GM19351 (cell line): ENCODE data around the gene KRTAP2-1.
"Not testable (repeated sequence)": the region's sequence is repeated elsewhere in the genome, so short reads cannot be mapped to it uniquely, and the experiment has no call there.

ENCODE experiments used
- ATAC-seq: cut with Tn5 transposase; IDR thresholded peaks from one replicate; pipeline ENCODE4 v1.9.1; 2021; ENCODE audit warnings: mild to moderate bottlenecking, moderate library complexity; ENCODE audit not compliant: unreplicated experiment

Gene KRTAP2-1

DNA sequence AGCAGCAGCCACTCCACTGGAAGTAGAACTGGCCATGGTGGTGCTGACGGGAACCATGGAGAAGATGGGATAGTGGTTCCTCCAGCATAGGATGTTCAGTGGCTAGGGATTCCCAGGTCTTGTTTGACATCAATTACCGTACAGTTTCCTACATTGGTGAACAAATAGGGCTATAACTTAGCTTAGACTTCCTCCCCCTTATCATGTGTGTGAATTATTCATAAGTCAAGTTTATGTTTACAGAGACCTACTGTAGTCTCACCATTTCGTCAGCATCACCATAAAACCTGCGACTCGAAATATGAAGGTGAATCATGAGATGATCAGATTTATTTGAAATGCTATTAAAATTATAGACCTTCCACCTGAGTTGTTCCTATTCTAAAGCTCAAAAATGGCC is 11.6 kb upstream of the KRTAP2-1 start:
- no peak for ATAC-seq

DNA sequence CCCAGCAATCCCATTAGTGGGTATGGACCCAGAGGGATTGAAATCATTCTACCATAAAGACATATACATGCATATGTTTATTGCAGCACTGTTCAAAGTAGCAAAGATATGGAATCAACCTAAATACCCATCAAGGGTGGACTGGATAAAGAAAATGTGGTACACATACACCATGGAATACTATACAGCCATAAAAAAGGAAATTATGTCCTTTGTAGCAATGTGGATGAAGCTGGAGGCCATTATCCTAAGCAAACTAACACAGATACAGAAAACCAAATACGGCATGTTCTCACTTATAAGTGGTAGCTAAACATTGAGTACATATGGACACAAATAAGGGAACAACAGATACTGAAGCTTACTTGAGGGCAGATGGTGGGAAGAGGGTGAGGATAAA is 10.4 kb upstream of the KRTAP2-1 start:
- no peak for ATAC-seq

DNA sequence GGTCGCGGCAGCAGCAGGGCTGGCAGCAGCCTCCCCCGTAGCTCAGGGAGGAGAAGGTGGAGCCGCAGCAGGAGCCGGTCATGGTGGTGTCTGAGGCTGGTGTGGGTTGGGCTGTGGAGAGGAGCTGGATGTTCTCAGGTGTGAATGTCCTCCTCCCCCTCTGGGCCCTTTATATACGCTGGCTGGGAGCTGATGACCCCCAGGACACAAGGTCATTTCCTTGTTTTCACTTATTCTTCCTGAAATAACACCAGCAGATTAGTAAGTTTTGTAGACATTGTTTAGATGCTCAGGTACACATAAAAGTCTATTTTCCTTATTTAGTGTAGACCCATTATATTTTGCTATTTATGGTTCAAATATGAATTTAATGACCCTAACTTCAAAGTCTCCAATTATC is 8.0 kb upstream of the KRTAP2-1 start, which contains the start of gene KRTAP2-2:
Gene KRTAP2-2 (minus strand): TSS at position 101 of the 400 bp plus-strand sequence. CDS start 19 bp downstream, at position 82.
- not testable (repeated sequence) for ATAC-seq

DNA sequence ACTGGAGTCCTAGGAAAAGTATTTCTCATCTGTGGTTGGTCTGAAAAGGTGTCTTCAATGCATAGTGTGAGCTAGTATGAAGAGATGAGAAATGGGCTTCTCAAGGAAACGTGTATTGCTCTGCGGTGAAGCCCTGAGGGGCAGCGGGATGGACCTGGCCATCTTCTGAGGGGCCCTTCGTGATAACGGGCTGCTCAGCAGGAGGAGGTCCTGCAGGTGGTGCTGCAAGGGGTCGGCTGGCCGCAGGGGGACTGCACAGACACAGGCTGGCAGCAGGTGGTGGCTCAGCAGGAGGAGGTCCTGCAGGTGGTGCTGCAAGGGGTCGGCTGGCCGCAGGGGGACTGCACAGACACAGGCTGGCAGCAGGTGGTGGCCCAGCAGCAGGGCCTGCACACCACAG is 7.4 kb upstream of the KRTAP2-1 start:
- not testable (repeated sequence) for ATAC-seq

DNA sequence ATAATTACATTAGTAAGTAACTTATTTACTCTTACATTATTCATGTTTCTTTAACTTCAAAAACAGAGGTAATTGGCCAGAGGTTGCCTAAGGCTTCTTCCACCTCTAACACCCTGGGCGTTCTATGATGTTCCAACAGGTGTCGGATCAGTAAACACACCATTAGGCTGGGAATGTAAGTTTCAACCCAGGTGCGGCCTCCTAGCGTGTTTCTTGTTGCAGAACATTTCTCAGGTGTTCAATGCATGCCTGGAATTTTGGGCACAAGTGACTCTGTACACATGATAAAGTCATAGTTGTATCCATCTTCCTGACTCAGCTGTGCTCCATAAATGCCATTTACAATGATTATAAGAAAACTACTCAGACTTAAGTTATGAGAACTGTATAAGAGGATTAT is 6.9 kb upstream of the KRTAP2-1 start:
- no peak for ATAC-seq

DNA sequence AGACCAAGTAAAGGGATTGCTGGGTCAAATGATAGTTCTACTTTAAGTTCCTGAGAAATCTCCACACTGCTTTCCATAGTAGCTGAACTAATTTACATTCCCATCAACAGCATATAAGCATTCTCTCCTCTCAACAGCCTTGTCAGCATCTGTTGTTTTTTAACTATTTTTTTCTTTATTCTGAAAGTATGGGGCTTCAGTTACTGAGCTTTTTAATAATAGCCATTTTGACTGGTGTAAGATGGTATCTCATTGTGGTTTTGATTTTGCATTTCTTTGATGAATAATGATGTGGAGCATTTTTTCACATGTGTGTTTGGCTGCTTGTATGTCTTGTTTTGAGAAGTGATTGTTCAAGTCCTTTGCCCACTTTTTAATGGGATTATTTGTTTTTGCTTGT is 5.5 kb upstream of the KRTAP2-1 start:
- ATAC-seq, result no peak

DNA sequence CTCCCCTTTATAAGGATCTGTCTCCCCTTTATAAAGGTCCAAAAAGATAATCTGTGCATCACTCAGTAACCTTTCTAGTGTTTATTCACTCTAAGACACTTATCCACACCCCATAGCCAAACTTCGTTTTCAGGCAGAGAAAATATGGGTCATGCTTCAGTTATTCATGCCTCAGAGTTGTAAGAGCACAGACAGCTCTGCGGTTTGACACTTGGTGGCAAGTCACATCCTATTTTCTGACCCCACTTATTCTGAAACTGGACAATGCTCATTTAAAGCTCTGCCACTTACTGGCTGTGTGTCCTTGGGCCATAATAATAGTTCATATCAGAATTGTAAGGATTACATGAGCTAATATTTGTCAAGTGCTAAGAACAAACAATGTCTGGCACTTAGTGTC is 2.0 kb upstream of the KRTAP2-1 start:
- no peak for ATAC-seq

DNA sequence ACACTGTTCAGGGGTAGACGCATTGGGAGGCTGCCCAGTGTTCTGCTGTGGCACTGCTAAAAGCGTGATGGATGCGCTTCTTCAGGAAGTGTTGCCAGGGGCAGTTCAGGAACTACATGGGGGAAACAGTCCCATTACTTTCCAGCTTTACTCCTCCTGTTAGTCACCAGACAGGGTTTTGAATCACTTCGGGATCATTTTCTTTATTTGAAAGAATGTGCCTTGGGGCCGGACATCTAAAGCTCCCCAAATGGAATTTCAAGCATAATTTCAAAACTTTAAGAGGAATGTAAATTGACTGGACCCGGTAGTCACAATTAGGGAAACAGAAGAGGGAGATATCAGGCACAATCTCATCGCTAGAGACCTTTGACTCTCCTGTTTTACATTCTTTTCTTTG is 1.3 kb upstream of the KRTAP2-1 start:
- no peak for ATAC-seq

DNA sequence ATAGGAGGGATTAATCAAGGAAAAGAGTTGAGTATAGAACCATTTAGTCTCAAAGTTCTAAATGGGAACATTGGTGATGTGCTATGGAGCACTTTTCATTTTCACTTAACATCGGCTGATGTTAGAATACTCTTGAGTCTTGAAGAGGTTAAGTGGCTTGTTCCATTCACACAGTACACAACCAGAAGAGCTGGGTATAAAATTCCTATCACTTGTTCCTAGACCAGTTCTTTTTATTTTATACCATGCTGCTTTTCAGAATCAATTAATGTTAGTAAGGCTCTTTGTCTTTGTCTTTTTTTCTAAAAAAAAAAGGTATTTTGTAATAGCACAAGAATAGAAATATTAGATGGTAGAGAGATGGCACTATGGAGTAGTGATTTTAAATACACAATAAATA is 4.2 kb downstream of the KRTAP2-1 start:
- no peak for ATAC-seq

DNA sequence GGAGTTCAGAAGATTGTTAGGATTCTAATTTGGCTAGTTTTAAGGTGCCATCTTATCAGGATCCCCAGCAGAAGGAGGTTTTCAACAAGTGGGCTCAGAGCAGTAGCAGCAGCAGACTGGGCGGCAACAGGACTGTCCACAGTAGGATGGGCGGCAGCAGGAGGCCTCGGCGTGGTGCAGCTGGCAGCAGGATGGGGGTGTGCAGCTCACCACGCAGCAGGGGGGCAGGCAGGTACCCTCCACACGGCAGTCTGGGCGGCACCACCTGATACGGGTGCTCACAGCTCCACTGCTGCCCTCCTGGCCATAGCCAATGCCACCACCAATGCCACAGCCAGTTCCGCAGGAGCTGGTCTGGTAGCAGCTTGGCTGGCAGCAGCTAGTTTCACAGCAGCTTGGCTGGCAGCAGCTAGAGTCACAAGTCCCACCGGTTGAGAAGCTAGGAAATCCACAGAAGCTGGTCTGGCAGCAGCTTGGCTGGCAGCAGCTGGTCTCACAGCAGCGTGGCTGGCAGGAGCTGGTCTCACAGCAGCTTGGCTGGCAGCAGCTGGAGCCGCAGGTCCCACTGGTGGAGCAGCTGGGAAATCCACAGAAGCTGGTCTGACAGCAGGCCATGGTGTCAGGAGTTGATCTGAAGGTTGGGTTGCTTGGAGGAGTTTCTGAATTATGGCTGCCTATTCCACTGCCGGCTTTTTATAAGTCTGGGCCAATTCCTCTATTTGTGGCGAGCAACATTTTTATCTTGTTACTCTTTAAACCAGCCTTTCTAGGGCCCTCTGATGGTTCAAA is 6.1 kb downstream of the KRTAP2-1 start, which contains the start of gene KRTAP1-1:
Gene KRTAP1-1 (minus strand): TSS at position 668 of the 789 bp plus-strand sequence. CDS start 53 bp downstream, at position 615.
- ATAC-seq, result not testable (repeated sequence)

DNA sequence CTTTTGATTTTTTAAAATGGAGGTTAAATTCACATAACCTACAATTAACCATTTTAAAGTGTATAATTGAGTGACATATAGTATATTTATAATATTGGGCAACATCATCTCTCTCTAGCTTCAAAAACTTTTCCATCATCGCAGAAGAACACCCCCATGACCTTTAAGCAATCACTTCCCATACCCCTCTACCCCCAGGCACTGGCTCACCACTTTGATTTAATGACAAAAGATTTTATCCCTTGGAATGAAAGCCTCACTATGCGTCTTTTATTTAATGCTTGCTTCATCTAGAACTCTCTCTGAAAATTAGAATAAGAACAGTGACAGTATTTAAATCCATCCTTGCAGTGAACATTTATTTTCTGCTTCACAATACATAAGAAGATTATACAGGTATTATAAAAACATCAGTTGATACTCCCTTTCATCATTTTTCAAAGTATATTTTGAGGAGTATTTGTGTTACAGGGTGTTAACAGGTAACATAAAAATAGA is 9.2 kb downstream of the KRTAP2-1 start:
- ATAC-seq, result no peak

DNA sequence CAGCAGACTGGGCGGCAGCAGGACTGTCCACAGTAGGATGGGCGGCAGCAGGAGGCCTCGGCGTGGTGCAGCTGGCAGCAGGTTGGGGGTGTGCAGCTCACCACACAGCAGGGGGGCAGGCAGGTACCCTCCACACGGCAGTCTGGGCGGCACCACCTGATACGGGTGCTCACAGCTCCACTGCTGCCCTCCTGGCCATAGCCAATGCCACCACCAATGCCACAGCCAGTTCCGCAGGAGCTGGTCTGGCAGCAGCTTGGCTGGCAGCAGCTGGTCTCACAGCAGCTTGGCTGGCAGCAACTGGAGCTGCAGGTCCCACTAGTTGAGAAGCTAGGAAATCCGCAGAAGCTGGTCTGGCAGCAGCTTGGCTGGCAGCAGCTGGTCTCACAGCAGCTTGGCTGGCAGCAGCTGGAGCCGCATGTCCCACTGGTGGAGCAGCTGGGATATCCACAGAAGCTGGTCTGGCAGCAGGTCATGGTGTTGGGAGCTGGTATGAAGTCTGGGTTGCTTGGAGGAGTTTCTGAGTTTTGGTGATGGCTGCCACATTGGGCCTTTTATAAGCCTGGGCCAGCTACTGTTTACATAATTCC is 12.7 kb downstream of the KRTAP2-1 start, which contains the start of gene KRTAP1-3:
Gene KRTAP1-3 (minus strand): TSS at position 529 of the 590 bp plus-strand sequence. CDS start 53 bp downstream, at position 476.
- ATAC-seq, result not testable (repeated sequence)

DNA sequence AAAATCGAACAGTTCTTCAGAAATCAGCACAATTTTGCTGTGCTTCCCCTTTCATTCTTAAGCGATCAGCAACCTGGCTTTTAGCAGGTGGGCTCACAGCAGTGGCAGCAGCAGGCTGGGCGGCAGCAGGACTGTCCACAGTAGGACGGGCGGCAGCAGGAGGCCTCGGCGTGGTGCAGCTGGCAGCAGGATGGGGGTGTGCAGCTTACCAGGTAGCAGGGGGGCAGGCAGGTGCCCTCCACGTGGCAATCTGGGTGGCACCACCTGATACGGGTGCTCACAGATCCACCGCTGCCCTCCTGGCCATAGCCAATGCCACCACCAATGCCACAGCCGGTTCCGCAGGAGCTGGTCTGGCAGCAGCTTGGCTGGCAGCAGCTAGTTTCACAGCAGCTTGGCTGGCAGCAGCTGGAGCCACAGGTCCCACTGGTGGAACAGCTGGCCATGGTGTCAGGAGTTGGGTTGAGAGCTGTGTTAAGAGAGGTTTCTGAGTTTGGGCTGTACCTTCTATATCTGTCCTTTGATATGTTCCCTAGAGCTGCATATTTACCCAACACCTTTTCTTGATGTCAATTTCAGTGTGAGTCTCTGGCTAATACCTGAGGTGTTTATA is 17.4 kb downstream of the KRTAP2-1 start, which contains the start of gene KRTAP1-4:
Gene KRTAP1-4 (minus strand): TSS at position 563 of the 613 bp plus-strand sequence. CDS start 117 bp downstream, at position 446.
- no peak for ATAC-seq

DNA sequence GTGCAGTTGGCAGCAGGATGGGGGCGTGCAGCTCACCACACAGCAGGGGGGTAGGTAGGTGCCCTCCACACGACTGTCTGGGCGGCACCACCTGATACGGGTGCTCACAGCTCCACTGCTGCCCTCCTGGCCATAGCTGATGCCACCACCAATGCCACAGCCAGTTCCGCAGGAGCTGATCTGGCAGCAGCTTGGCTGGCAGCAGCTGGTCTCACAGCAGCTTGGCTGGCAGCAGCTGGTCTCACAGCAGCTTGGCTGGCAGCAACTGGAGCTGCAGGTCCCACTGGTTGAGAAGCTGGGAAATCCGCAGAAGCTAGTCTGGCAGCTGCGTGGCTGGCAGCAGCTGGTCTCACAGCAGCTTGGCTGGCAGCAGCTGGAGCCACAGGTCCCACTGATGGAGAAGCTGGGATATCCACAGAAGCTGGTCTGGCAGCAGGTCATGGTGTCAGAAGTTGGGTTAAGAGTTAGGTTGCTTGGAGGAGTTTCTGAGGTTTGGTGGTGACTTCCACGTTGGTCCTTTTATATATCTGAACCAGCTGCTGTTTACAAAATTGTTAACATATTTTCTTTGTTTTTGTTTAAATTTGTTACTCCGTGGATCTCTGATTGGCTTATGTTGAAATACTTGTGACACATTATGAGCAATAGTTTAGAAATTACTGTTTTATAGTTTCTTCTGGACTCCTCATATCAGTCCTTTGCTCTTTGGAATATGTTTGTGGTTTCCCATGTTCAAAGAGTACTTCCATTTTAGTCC is 20.2 kb downstream of the KRTAP2-1 start, which contains the start of gene KRTAP1-5:
Gene KRTAP1-5 (minus strand): TSS at position 494 of the 757 bp plus-strand sequence. CDS start 53 bp downstream, at position 441.
- ATAC-seq, result no peak

DNA sequence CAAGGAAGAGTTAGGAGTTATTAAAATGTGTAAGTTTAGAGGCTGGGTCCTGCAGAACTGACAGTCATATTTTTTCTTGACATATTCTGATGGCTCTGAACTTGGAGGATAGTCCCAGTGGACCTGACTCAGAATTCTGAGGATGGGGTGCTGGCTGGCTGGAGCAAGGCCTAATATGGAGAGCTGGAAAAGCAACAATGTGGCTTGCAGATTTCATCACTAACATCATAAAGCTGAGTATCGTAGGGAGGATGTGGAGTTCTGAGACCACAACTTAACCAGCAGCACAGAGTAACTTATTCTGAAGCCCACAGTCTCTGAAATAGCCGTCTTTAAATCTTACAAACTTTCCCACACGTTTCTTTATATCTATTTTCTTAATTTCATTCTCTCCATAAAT is 22.4 kb downstream of the KRTAP2-1 start:
- ATAC-seq, result no peak

DNA sequence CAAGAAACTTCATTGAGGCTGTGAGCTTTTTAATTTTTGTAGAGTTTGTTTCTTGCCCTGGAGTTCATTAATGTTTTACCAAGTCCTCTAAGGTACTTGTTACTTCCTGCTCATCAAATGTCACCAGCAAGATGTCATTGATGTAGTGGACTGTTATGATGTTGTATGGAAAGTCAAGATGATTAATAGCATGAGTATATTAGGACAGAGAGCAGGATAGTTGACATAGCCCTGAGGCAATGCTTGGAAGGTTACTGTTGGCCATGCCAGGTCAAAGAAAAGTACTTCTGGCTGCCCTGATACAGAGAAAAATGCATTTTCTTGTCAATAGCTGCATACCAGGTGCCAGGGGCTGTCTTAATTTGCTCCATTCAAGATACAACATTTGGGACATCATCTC is 26.8 kb downstream of the KRTAP2-1 start:
- ATAC-seq, result no peak

DNA sequence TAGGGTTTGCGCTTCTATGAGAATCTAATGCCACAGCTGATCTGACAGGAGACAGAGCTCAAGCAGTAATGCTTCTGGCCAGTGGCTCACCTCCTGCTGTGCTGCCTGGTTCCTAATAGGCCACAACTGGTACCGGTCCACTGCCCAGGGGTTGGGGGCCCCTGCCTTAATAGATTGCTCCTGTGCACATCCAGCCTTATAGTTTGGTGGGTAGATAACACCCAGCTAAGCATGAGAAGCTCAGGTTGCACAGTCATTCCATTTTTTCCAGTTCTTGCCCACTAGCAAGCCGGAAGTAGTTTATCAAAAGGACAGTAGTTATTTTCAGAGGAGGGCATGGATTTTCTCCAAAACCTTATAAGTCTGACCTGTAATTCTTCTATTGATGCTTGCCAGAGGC is 27.7 kb downstream of the KRTAP2-1 start:
- ATAC-seq, result no peak

DNA sequence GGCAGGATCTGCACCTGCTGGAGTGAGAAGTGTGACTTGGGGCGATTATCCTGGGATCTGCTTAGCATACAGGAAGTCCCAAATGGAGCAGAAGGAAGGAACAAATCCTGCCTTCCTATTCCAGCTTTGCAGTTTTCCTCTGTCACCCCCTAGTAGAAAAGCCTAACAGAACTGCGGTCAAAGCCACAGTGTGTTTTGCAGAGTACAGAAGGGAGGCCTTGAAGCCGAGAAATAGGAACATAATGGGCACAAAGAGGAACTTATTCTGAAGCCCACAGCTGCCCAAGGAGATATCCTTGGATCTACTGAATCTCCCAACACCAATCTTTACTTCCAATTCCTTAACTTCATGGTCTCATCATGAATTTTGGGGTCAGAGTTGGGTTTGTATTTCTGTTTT is 28.6 kb downstream of the KRTAP2-1 start:
- ATAC-seq, result no peak

DNA sequence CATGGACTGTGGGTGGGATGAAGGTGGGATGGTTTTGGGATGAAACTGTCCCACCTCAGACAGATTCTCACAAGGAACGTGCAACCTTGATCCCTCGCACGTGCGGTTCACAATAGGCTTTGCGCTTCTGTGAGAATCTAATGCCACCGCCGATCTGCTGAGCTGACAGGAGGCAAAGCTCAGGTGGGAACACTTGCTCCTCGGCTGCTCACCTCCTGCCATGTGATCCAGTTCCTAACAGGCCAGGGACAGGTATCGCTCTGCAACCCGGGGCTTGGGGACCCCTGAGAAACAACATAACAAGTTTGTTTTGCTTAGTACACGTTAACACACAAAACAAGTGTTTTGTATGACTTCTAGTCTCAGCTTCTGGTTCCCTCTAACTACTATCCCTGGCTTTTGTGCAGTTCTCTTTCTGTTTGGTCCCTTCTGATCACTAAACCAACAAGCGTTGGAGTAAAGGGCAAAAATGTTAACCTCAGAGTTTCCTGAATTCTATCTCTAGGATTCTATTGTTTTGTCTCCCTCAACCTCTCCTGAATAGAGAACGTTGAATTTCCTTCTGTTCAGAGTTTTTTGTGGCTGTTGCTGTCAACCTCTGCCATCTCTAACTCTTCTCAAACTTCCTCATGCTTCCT is 30.4 kb downstream of the KRTAP2-1 start:
- ATAC-seq, result no peak

DNA sequence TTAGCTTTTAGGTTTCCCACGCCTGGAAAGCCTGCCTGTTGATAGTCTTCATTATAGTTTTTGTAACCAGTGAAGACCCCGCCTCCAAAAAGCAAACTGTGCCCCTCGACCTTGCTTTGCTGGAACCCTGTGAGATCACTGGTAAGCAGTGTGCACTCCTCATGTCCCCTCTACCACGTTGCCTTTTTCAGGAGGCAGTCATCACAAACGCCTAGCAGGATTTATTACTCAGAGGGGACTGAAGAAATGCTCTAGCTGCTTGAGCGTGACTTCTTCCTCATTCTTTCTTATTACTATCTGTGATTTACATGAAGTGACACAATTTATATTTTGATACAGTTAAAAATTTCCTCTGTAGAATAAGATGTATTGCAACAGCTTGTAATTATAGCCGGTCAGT is 31.7 kb downstream of the KRTAP2-1 start:
- ATAC-seq, result no peak
